Erythroblast (primary cell): ENCODE data around the gene NKAIN1.

ENCODE experiments used
- GATA1 ChIP-seq: IDR thresholded peaks from 2 replicates; pipeline ENCODE4 v1.6.1; 2011; ENCODE audit warnings: low read depth, mild to moderate bottlenecking, control low read depth, low read length, moderate library complexity
- POLR2A ChIP-seq: IDR thresholded peaks from 2 replicates; pipeline ENCODE4 v1.6.1; 2011; ENCODE audit warnings: mild to moderate bottlenecking, low read length

DNA sequence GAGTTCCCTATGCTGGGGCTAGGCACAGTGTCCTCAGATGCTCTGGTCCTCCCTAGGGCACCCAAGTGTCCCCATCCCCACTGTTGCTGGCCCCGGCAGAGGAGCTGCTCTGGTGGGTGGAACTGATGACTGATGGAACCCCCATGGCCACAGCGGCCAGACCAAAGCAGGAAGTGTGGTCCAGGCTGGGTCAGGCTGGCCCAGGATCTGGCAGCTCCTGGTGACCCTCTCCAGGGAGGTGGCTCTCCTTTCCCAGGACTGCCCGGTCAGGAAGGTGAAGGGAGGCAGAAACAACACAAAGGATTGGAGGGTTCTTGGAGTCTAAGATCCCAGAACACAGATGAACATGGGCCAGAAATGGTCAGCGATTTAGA lies 1.1 kb downstream of the NKAIN1 start:
- TF ChIP-seq POLR2A (no peak), GATA1 (no peak)
